Fibroblast of skin of right biceps (primary cell): ENCODE results near the gene COQ8A.
"Not testable (repeated sequence)": the region's sequence is repeated elsewhere in the genome, so short reads cannot be mapped to it uniquely, and the experiment has no call there.

ENCODE experiments used
- DNase-seq: peaks from one replicate; pipeline ENCODE4 v3.0.0-alpha.2; 2013

Gene COQ8A

GRCh38 chr1:226929260-226930111 lies 10.6 kb upstream of the COQ8A start:
- not testable (repeated sequence) for DNase-seq

- no peak for DNase-seq
Measured at GRCh38 chr1:226934483-226935237, 5.4 kb upstream of the COQ8A start.

- no peak for DNase-seq
Measured at GRCh38 chr1:226937940-226938725, 2.0 kb upstream of the COQ8A start.

- peak; percentile 46 for DNase-seq
Measured at GRCh38 chr1:226938903-226939437, 1.1 kb upstream of the COQ8A start.

GRCh38 chr1:226939438-226940028 lies 561 bp upstream of the COQ8A start:
- peak; percentile 53 for DNase-seq

- no peak for DNase-seq
Measured at GRCh38 chr1:226940806-226941067, 643 bp downstream of the COQ8A start.

- no peak for DNase-seq
Measured at GRCh38 chr1:226942392-226942791, 2.3 kb downstream of the COQ8A start.

GRCh38 chr1:226943156-226943555 lies 3.1 kb downstream of the COQ8A start:
- DNase-seq = no peak

GRCh38 chr1:226943927-226944326 lies 3.8 kb downstream of the COQ8A start:
- DNase-seq = no peak

GRCh38 chr1:226945106-226945857 lies 5.2 kb downstream of the COQ8A start:
- DNase-seq = no peak

- no peak for DNase-seq
Measured at GRCh38 chr1:226945858-226946245, 5.8 kb downstream of the COQ8A start.

GRCh38 chr1:226946285-226946684 lies 6.2 kb downstream of the COQ8A start:
- no peak for DNase-seq

GRCh38 chr1:226946841-226947240 lies 6.7 kb downstream of the COQ8A start:
- DNase-seq = no peak

- no peak for DNase-seq
Measured at GRCh38 chr1:226948051-226948450, 8.0 kb downstream of the COQ8A start.

- DNase-seq = no peak
Measured at GRCh38 chr1:226948480-226948879, 8.4 kb downstream of the COQ8A start.

- no peak for DNase-seq
Measured at GRCh38 chr1:226948996-226949395, 8.9 kb downstream of the COQ8A start.

- no peak for DNase-seq
Measured at GRCh38 chr1:226949401-226949800, 9.3 kb downstream of the COQ8A start.

GRCh38 chr1:226950316-226950715 lies 10.2 kb downstream of the COQ8A start:
- DNase-seq = no peak

- no peak for DNase-seq
Measured at GRCh38 chr1:226950871-226951270, 10.8 kb downstream of the COQ8A start.

GRCh38 chr1:226951286-226952117 lies 11.4 kb downstream of the COQ8A start:
- DNase-seq = no peak

GRCh38 chr1:226952118-226952441 lies 12.0 kb downstream of the COQ8A start:
- DNase-seq = no peak
